ENCODE measurements around the gene PTPRS. TPM values are rescaled to one million over a fixed set of nuclear protein-coding genes. Genes with fewer than 3 reads are reported as not detected.
"Not testable (repeated sequence)": the region's sequence is repeated elsewhere in the genome, so short reads cannot be mapped to it uniquely, and the experiment has no call there.

The PTPRS gene
- total RNA-seq, result 100 to 1,000 TPM; 123 to 200 (median 161) TPM

DNA sequence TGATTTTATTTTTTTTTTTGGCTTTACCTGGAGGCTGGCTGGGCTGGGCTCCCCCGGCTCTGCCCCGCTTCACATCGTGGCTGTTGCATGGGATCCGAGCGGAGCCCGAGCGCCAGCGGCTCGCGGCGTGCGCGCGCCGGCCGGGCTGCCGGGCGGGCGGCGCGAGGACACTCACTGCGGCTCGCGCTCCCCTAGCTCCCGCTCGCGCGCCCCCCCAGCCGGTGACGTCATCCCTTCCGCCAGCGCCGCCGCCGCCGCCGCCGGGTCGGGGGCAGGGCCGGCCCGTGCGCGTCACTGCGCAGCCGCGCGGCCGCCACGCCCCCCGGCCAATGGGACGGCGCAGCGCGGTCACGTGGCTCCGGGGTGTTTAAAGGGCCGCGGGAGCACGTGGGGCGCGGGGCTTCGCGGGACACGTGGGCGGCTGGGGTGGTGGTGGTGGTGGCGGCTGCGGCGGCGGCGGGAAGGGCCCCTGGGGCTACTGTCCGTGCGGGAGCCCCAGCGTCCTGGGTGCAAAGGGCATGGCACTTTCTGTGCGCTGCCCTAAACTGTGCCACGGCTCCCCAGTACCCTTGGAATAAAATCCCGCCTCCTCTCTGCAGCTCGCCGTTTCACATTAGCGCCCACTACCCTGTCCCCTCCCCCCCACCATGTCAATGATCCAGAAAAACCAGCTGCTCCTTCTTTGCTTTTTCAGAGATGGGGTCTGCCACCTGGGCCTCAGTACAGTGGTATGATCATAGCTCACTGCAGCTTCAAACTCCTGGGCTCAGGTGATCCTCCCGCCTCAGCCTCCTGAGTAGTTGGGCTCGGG is at the start of gene PTPRS:
Gene PTPRS (minus strand): TSS at position 176 of the 811 bp plus-strand sequence. CDS start 54,672 bp downstream, outside the sequence.
- WGBS, 2 donors, result 17 to 25% methylated on average over 16 to 27 of the region's 81 CpGs
- intact Hi-C loops (cut with DNase I; ENCODE audit: low total_unique reads), result no loop called here
- no peak for TF ChIP-seq CTCF (IDR thresholded peaks at IDR 0.05)
- TF ChIP-seq POLR2A (IDR thresholded peaks at IDR 0.05), result no peak
- peak; percentile 30 to 94 for DNase-seq (ENCODE audit: low spot score in 2 of 2)
- peak within 1 kb of the TSS; percentile 41 for H3K4me3 ChIP-seq (ENCODE audit: low read depth, poor library complexity, severe bottlenecking)

GRCh38 chr19:5389353-5389752 is 48.7 kb upstream of the PTPRS start:
- intact Hi-C loops (cut with DNase I; ENCODE audit: low total_unique reads), result no loop called here
- DNase-seq (ENCODE audit: low spot score in 2 of 2), result no peak
- WGBS, 2 donors, result 82 to 84% methylated on average over 6 of the region's 6 CpGs
- TF ChIP-seq CTCF (IDR thresholded peaks at IDR 0.05), result no peak
- no peak overlapping the region for H3K4me3 ChIP-seq (ENCODE audit: low read depth, poor library complexity, severe bottlenecking)

DNA sequence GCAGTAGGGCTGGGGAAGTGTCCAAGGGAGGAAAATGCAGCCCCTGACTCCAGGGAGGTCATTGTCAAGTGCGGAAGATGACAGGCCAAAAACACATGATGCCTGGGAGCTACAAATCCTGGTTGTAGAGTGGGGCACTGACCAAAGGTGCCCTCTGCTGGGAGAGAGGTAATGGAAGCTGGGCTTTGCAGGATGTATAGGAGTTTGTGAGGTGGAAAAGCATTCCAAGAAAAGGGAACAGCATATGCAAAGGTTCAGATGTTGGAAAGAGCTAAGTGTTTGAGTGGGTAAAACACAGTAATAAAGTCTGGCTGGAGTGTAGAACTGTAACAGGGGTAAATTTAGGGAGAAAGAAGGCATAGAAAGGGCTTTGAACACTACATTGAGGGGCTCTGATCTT is 46.9 kb upstream of the PTPRS start:
- TF ChIP-seq CTCF (IDR thresholded peaks at IDR 0.05) (no peak), POLR2A (IDR thresholded peaks at IDR 0.05) (no peak)
- intact Hi-C loops (cut with DNase I; ENCODE audit: low total_unique reads), result no loop called here
- DNase-seq (ENCODE audit: low spot score in 2 of 2), result no peak
- WGBS, 2 donors, result 90 to 96% methylated on average over 1 of the region's 1 CpG
- no peak overlapping the region for H3K4me3 ChIP-seq (ENCODE audit: low read depth, poor library complexity, severe bottlenecking)

- intact Hi-C loops (cut with DNase I; ENCODE audit: low total_unique reads), result no loop called here
- no peak for TF ChIP-seq POLR2A (IDR thresholded peaks at IDR 0.05)
- no peak for TF ChIP-seq CTCF (IDR thresholded peaks at IDR 0.05)
- no peak overlapping the region for H3K4me3 ChIP-seq (ENCODE audit: low read depth, poor library complexity, severe bottlenecking)
- 82 to 83% methylated on average over 16 of the region's 16 CpGs for WGBS, 2 donors
- no peak for DNase-seq (ENCODE audit: low spot score in 2 of 2)
Measured at GRCh38 chr19:5386841-5387240, 46.2 kb upstream of the PTPRS start.

- intact Hi-C loops (cut with DNase I; ENCODE audit: low total_unique reads); H3K4me3 ChIP-seq (ENCODE audit: low read depth, poor library complexity, severe bottlenecking); DNase-seq (ENCODE audit: low spot score in 2 of 2): not testable (repeated sequence)
- 94 to 98% methylated on average over 6 of the region's 6 CpGs for WGBS, 2 donors
Measured at GRCh38 chr19:5381197-5381596, 40.6 kb upstream of the PTPRS start.

DNA sequence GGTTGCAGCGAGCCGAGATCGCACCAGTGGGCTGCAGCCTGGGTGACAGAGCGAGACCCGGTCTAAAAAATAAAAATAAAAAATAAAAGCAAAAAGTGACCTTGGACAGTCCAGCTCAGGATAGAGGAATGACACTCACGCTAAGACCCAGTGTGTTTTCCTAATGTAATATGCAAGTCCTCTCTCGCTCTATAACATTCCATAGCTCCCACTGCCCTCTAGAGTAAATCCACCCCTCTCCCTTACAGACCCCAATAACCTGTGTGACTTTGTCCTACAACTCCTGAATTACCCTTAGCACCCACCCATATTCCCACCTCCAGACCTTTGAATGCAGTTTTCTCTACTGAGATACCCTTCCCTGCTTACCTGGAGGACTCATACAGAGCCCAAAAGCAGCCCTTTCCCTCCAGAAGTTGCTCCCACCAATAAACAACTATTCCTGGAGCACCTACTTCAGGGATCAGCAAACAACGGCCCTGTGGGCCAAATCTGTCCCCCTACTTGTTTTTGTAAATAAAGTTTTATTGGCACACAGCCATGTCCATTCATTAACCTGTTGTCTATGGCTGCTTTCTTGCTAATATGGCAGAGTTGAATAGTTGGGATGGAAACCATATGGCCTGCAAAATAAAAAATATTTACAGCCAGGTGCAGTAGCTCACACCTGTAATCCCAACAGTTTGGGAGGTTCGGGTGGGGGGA is 39.8 kb upstream of the PTPRS start:
- TF ChIP-seq CTCF (IDR thresholded peaks at IDR 0.05) (no peak), POLR2A (IDR thresholded peaks at IDR 0.05) (no peak)
- no peak for DNase-seq (ENCODE audit: low spot score in 2 of 2)
- 87 to 90% methylated on average over 9 of the region's 9 CpGs for WGBS, 2 donors
- intact Hi-C loops (cut with DNase I; ENCODE audit: low total_unique reads), result no loop called here
- H3K4me3 ChIP-seq (ENCODE audit: low read depth, poor library complexity, severe bottlenecking), result no peak overlapping the region

Measured in lower leg skin (tissue), 4 donors.